HPDE6-E6E7 (cell line): ENCODE results near the gene CKS2.
A peak's percentile ranks its signal among the peaks of the same experiment; 100 is the strongest.
"Not testable (repeated sequence)": the region's sequence is repeated elsewhere in the genome, so short reads cannot be mapped to it uniquely, and the experiment has no call there.

Experiments used
- DNase-seq: peaks from one replicate; pipeline ENCODE4 v3.0.0; 2011; ENCODE audit warnings: missing footprints; ENCODE audit errors: extremely low spot score

The CKS2 gene

DNA sequence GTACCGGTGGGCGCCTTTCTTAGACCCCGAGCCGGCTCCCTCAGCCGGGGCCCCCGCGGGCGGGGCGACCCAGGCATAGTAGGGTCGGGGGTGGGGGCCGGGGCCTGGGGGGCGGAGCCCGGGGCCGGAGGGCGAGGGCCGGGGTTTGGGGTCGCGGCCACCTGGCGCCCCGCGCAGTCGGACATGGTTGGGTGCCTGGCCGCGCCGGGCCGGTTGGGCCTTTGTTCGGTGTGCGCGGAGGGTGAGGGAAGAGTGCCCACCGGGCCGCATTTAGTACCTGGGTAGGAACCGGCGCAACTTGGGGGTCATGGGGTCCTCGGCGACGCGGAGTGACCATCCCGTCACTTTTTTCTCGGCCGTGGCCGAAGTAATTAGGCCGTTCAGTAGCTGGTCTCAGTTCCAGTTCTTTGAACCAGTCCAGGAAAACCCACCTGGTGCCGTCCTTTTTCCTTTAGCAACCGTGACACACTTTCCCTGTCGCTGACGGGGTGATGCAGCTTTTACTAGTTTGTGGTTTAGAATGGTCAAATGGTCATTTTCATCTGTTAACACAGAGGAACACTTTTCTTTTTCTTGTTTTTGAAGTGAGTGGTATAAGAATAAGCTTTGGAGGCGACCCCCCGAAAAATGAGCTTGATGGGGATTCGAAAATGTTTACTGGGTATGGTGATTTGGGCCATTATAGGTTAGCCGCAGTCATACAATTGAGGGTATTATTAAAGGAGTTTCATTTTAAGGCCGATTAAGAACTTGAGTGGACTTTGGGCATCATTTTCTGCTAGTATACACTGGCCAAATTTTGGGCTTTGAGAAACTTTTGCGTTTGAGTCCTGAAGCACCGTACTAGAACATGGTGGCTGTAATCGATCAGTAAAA, 589 bp downstream of the CKS2 start:
- no peak for DNase-seq

DNA sequence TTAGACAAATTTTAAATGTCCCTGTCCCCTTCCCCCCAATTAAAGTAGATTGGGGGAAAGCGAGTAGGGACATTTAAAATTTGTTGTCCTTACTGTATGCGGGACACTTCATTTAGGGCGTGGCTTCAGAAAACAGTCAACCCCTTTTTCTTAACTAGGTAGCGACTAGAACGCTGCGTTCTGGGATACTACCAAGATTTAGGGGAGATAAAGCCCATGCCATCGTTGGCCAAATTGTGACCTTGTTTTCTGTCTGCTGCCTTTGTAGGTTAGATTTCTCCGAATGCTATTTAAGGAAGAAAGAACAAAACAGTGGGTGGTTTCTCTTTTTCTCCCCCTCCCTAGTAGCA, 1.2 kb downstream of the CKS2 start:
- no peak for DNase-seq

DNA sequence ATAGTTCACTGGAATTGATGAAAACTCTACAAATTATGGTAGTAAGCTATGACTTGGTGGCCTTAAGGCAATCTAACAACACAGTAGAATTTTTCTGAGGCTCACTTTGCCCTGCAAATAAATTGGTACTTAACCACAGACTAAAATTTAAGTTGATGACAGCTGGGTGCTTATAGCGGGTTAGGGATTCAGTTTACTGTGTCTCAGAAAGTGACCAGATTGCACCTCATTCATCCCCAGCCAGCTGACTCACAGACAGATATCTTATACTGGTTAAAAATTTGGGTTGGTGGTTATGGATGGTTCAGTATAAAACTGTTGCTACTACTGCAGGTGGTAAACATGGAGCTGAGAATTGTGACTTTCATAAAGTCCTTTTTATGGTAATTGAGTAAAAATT, 2.8 kb downstream of the CKS2 start:
- DNase-seq, result no peak

DNA sequence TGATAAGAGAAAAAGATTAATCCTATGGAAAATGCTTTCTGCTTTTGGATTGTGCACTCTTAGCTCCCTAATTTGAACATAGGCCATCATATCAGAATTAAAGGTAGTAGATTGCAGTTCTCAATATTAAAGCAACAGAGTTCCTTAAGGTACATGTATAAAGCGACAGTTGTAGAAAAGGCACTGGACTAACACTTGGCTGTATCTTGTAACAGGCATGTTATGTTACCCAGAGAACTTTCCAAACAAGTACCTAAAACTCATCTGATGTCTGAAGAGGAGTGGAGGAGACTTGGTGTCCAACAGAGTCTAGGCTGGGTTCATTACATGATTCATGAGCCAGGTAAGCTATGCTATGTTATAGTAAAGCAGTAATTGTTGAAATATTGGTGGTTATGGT, 4.0 kb downstream of the CKS2 start:
- no peak for DNase-seq

- DNase-seq, result no peak
Measured at GRCh38 chr9:89315482-89315881, 4.5 kb downstream of the CKS2 start.

GRCh38 chr9:89317282-89317681, 6.3 kb downstream of the CKS2 start:
- no peak for DNase-seq

- DNase-seq, result peak; percentile 79
Measured at GRCh38 chr9:89318123-89319014, 7.4 kb downstream of the CKS2 start, which contains the start of gene SECISBP2. SECISBP2 (plus strand) TSS chr9:89318500; CDS start chr9:89318577, 77 bp downstream.

- DNase-seq, result no peak
Measured at GRCh38 chr9:89319015-89319905, 8.3 kb downstream of the CKS2 start.

- no peak for DNase-seq
Measured at GRCh38 chr9:89323390-89323789, 12.4 kb downstream of the CKS2 start.

DNA sequence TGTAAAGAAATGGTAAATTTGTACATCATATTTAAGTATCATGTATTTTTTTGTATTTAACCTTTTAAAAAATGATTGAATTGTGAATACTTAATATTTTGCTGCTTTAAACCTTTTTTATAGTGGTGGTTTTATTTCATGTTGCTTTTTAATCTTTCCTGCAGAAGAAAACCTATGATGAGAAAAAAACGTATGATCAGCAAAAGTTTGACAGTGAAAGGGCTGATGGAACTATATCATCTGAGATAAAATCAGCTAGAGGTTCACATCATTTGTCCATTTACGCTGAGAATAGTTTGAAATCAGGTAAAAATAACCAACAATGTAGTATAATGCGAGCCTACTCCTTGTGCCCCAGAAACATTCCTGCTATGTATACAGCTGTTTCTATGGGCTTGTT, 14.7 kb downstream of the CKS2 start:
- no peak for DNase-seq

DNA sequence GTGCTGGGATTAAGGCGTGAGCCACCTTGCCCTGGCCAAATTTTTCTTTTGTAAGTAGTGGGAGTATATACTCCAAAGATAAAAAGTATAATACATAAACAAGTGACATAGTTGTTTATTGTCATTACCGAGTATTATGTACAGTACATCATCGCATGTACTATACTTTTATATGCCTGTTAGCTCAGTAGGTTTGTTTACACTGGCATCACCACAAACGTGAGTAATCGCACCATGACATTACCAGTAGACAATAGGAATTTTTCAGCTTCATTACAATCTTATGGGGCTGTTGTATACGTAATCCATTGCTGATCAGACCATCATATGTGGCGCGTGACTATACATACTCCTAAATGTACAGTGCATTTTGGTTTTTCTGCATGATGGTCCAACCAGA, 17.1 kb downstream of the CKS2 start:
- DNase-seq, result no peak

DNA sequence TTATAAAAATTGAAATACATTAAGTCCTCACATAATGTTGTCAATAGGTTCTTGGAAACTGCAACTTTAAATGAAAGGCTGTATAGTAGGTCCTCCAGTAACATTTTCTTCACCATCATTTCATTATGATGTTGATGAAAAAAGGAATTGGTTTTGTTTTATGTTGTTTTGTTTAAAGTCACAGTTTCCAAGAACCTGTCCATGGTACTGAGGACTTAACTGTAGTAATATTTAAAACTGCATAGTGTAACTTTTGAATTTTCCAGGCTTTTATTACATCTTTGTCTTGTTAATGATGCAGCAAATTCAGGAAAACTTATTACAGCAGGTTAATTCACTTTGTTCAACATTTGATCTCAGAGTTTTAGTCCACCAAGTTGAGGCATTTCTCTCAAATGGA, 18.9 kb downstream of the CKS2 start:
- no peak for DNase-seq

DNA sequence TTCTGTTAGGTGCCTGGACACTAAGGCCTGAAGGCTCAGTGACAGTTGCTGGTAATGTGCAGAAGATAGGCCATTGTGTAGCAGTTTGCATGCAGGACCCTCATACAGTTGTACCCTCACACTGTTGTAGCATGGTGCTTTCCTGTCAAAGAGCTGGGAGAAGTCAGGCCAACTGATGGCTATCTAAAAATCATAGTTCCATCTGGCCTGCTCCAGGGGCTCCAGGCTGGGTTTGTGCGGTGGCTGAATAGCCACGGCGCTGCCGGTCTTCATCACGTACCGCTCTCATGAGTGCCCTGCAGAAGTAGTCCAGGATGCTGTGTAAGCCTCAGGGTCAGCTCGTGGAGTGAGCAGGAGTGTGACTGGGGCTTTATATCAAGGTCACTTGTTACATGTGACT, 19.5 kb downstream of the CKS2 start:
- DNase-seq, result no peak

DNA sequence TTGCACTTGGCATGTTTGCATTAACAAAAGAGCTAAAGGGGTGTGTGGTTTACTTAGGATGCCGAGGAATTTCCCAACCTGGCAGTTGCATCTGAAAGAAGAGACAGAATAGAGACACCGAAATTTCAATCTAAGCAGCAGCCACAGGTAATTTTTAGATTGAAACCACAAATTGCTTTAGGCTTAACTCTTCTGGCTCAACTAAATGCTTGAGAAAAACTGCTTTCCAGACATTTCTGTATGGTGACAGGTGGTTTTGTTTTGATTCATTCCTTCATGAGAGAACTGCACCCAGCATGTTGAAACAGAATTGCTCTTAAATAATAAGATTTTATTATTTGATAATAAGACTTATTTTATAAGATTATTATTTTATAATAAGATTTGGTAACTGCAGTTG, 28.8 kb downstream of the CKS2 start:
- no peak for DNase-seq

DNA sequence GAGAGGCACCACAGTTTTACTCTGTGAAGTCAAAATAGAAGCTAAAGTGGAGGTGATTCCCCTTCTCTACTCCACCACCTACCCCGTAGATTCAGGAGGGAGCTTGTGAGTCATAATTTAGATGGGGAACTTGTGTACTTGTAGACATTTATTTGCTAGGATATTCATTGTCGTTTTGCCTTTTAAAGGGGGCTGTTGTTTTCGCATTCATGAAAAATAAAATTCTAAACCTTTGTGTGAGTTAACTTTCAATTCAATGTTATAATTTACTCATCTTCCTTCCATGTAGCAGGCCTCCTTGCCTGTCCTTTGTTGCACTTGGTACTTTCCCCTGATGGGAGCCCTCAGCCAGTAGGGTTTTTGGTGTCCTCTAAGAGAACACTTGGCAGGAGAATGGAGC, 29.3 kb downstream of the CKS2 start:
- no peak for DNase-seq

- DNase-seq, result no peak
Measured at GRCh38 chr9:89342213-89342612, 31.2 kb downstream of the CKS2 start.

DNA sequence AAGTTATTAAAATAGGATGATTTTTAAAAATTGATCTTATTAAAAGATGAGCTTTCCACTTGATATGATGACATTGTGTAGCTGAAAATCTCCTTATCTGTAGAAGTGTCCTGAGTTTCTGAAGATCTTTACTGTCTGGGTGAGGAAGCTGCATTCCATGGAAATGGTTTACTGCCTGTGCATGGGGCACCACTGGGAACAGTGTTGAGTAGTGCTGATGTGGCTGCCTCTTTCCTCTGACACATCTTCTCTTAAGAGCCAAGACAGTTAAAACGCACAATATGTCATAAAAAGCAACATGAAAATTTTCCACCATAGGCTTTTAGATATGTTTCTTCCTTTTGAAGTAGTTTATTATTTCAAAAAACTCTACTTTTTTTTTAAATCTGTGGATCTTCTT, 32.0 kb downstream of the CKS2 start:
- no peak for DNase-seq

- not testable (repeated sequence) for DNase-seq
Measured at GRCh38 chr9:89343812-89344211, 32.8 kb downstream of the CKS2 start.

DNA sequence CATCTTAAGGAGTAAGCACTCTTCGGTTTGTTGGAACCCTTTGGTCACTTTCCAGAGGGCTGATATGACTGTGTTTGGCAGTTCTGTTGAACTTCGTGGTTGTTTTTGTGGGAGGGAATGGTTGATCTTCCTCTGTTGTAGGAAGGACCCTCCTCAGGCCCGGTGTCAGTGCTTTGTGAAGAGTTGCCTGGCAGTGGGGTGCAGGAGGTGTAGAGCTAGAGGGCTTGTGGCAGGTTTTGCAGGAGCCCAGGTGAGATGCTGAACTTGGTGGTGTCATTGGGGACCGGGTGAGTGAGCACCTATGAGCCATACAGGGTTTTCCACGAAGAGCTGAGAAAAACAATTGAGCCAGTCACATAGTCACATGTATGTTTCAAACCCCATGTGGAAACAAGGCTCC, 34.5 kb downstream of the CKS2 start:
- no peak for DNase-seq

- DNase-seq, result no peak
Measured at GRCh38 chr9:89346696-89347095, 35.7 kb downstream of the CKS2 start.

DNA sequence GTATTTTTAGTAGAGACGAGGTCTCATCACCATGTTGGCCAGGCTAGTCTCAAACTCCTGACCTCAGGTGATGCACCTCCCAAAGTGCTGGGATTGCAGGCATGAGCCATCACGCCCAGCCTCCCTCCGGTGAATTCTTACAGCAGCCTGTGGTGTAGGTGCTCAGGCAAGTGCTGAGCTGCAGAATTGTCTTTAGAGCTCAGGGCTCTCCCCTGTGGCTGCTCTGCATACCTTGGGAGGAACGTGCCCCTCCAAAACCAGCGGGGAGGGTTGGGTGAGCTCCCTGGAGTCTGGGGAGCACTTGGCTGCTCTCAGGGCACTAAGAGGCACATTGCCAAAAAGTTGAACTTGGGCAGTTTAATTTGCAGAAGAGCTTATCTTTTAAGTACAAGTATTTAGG, 36.7 kb downstream of the CKS2 start:
- DNase-seq, result no peak

GRCh38 chr9:89349607-89350006, 38.6 kb downstream of the CKS2 start:
- no peak for DNase-seq
